ENCODE data around the gene CC2D1A.

DNA sequence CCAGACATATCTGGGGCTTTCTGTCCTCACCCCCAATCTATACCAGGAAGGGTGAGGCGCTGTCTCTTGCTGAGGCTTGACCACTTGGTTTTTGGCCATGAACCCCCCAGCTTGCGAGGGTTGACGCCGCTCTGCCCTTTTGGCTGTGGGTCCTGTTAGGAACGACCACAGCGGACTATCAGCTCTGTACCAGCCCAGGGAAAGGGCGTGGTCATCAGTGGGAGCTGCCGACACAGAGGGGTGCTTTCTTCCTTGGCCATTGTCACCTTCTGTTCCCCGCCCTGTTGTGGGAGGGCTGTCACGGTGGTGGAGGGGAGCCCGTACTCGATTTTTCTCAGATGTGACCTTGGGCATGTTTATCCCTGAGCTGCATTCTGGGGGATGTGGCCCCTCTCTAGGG lies 52.0 kb downstream of the CC2D1A start:
- TF ChIP-seq EZH2 (IDR thresholded peaks at IDR 0.05; ENCODE audit: insufficient read depth, poor library complexity, severe bottlenecking) (no peak), EZH2phosphoT487 (IDR thresholded peaks at IDR 0.05; ENCODE audit: insufficient read depth, low read depth) (no peak)
